IPS-18c (cell line): ENCODE results near the gene ERC2.

ENCODE experiments used
- H3K4me3 ChIP-seq: 2 replicates; pipeline ENCODE4 v1.7.0; 2013; ENCODE audit warnings: low read depth, mild to moderate bottlenecking, low read length, moderate library complexity; ENCODE audit not compliant: insufficient read depth
- H3K9me3 ChIP-seq: one replicate; pipeline ENCODE4 v1.6.1; 2013; ENCODE audit warnings: mild to moderate bottlenecking, low read length, moderate library complexity; ENCODE audit not compliant: control insufficient read depth, insufficient read depth

Gene ERC2

DNA sequence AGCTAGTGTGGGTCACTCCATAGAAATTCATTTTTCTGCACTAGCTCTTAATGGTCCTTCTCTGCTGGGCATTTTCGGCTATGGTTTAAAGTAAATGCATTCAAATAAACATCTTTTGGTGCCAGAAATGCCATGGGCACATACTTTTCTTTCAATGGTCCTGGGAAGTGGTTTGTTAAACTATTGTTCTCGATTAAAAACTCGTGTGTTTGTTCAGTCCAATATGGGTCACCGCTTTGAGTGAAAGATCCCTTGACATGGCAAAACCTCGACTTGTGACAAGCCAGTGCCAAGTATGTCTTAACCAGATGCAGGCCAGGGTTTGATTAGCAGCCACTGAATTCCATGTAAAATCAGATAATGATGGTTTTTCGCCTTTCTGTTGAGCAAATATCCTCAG lies 649.3 kb downstream of the ERC2 start:
- Histone ChIP-seq H3K4me3 (no peak overlapping the region), H3K9me3 (no peaks in the 10 kb centered on the region)

GRCh38 chr3:55818485-55818884 lies 649.8 kb downstream of the ERC2 start:
- no peak overlapping the region for H3K4me3 ChIP-seq
- H3K9me3 ChIP-seq: no peaks in the 10 kb centered on the region

DNA sequence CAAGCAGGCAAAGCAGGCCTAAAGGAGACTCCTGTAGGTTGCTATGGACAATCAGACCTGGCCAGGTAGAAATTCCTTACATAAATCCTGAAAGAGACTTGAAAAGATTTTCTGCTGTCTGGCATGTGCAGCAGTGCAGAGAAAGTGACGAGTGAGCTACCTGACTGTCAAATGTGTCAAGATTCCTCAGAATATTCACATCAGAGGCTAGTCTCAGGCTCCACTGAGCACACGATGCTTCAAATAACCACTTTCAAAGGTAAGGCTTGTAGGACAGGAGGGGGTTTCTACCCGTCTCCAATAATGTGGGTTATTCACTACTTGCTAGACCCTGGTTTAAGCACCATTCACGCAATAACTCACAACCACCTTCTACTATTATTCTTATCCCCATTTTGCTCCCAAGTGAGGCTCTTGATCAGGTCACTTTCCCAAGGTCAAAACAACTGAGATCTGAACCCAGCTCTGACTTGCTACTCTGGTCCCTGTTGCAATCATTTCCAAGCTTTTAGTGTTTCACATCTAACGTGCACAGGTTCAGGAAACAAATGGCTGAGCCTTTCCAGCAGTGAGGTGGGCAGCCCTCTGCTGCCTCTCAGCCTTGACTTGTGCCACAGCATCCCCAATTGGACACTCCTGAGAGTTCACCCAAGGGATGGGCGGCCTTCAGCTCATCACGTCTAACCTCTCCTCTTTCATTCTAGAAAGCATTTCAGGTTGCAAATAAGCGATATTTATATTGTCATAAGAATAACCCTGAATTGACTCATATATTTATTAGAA lies 651.3 kb downstream of the ERC2 start:
- no peak overlapping the region for H3K4me3 ChIP-seq
- H3K9me3 ChIP-seq: no peaks in the 10 kb centered on the region

GRCh38 chr3:55815262-55815661 lies 653.0 kb downstream of the ERC2 start:
- no peak overlapping the region for H3K4me3 ChIP-seq
- H3K9me3 ChIP-seq: no peaks in the 10 kb centered on the region

DNA sequence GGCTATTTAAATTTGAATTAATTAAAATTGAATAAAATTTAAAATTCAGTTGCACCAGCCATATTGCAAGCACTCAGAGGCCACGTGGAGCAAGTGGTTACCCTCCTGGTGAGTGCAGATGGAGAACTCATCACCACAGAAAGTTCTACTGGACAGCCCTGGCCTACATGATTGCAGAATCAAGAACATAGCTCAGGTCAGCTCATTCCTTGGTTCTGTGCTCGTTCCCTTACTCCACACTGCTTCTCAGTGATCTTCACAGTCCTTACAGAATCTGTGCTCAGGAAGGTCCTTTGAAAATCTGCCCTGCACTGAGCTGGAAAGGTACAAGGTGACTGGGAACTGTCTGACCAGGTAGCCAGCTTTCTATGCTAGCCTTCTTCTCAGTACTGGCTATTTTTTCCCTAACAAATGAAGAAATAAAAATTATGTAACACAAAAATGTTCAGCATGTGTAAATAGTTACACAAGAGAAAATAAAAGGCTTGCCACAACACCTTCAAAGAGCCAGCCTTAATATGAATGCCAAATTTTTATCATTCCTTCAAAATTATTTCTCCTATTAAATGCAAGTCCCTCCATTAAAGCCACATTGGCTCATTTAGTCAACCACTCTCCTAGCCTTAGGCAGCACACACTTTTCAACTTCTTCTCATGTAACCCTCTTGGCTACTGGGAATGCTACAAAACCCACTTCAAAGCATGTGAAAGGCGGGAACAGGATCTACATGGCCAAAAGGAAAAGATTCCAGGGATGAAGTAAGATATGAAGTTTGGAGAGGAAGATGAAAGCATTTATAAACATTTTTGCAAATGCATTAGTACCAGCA lies 654.8 kb downstream of the ERC2 start:
- H3K4me3 ChIP-seq: no peak overlapping the region

DNA sequence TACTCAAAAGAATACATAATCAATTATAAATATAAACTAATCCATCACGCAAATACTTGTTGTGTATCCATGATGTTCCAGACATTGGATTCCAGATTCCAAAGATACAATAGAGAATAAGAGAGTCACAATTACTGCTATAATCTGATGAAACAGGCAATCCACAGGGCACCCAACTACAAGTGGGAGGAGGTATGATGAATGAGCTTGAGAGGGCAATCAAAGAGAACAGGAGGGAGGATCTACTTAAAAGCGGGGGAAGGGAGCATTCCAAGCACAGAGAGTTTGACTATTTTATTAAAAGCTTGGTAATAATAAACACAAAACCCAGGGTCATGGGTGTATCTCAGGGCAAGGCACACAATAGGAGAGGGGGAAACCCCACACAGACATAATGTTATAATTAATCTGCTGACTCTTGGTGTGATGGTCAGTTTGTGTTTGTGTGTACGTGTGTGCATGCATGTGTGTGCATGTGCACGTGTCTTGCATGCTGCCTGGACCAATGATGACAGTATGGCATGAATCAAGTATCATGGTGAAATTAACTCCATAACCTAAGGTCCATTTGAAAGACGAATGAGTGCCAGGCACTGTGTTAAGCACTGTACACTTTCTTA lies 655.8 kb downstream of the ERC2 start:
- H3K4me3 ChIP-seq: no peak overlapping the region
- H3K9me3 ChIP-seq: no peaks in the 10 kb centered on the region

More for the DNA sequence above, 654.8 kb downstream of the ERC2 start:
- H3K9me3 ChIP-seq: no peaks in the 10 kb centered on the region

DNA sequence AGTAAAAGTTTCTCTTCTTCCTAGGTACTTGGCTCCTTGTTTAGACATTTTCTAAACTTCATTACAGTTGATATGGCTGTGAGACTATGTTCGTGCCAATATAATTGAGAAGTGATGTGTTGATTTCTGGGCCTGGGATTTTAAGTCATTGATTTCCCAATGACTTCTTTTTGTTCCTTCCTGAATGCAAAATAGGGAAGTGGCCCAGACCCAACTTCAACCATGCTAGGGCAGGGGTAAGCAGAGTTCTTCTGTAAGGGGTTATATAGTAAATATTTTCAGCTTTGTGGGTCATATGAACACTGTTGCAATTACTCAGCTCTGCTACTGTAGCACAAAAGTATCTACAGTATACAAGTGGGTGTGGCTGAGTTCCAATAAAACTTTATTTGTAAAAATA lies 661.1 kb downstream of the ERC2 start:
- Histone ChIP-seq H3K9me3 (no peaks in the 10 kb centered on the region), H3K4me3 (no peak overlapping the region)

GRCh38 chr3:55805169-55805568 lies 663.1 kb downstream of the ERC2 start:
- Histone ChIP-seq H3K9me3 (no peaks in the 10 kb centered on the region), H3K4me3 (no peak overlapping the region)

DNA sequence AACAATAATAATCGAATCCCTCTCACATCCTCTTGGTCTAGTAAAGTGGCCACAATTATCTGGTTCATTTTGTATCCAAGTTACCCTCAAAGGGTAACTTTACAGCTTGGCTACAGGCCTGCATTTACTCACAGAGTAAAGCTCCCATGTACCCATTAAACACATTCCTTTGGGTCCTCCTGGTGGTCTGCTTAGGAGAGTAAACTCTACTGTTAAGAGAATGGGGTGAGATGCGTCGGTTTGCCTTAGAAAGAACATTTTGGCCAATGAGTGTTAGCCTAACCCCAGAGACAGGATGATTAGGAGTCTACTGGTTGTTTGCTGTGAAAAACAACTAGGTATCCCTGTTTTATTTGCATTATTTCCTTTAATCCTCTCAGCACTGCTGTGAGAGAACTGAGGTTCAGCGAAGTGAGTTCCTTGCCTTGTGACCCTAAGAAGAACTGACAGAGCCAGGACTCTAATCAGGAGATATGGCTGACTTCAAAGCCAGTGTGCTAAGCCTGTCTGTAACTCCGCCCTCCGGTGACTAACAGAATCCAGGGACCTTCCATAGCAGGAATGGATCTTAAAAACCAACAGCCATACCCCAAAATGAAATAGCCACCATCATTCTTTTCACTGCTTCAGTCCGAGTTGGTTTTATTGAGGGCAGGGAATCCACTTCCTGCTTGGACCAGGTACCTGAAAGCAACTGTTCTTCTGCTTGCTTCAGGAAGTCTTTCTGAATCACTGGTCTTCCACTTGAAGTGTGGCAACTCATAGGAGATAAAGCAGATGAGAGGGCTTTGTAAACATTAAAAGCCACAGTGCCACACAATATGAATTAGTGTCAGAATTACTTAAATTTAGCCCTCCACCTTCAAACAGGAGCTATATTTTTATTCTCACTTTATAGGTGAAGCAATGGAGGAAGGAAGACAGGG lies 663.8 kb downstream of the ERC2 start:
- no peaks in the 10 kb centered on the region for H3K9me3 ChIP-seq

GRCh38 chr3:55802816-55803215 lies 665.5 kb downstream of the ERC2 start:
- no peak overlapping the region for H3K4me3 ChIP-seq

More for the DNA sequence above, 663.8 kb downstream of the ERC2 start:
- no peak overlapping the region for H3K4me3 ChIP-seq

GRCh38 chr3:55801676-55802075 lies 666.6 kb downstream of the ERC2 start:
- Histone ChIP-seq H3K4me3 (no peak overlapping the region), H3K9me3 (no peaks in the 10 kb centered on the region)

More at GRCh38 chr3:55802816-55803215, 665.5 kb downstream of the ERC2 start:
- no peaks in the 10 kb centered on the region for H3K9me3 ChIP-seq

GRCh38 chr3:55801068-55801467 lies 667.2 kb downstream of the ERC2 start:
- no peak overlapping the region for H3K4me3 ChIP-seq
- peaks cover 1% of the 10 kb centered on the region for H3K9me3 ChIP-seq

GRCh38 chr3:55797775-55798174 lies 670.5 kb downstream of the ERC2 start:
- H3K9me3 ChIP-seq: peaks cover 2% of the 10 kb centered on the region
- no peak overlapping the region for H3K4me3 ChIP-seq

DNA sequence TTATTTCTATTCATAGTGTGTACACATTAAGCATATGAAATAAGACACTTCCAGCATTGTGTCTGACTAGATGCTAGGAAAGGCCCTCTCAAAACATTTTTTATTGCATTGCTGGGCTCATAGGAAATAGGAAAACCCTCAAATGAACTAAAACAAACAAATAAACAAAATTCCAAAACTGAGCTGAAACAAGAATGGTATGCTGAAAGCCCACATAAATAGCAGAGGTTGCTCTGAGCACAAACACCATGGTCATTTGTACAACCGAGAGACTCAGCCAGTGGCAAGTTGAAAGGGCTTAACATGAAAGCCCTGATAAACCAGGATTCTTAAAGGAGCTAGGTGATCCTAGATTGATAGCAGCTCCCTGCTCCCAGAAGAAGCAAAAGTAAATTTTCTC lies 671.2 kb downstream of the ERC2 start:
- peaks cover 2% of the 10 kb centered on the region for H3K9me3 ChIP-seq
- H3K4me3 ChIP-seq: no peak overlapping the region

DNA sequence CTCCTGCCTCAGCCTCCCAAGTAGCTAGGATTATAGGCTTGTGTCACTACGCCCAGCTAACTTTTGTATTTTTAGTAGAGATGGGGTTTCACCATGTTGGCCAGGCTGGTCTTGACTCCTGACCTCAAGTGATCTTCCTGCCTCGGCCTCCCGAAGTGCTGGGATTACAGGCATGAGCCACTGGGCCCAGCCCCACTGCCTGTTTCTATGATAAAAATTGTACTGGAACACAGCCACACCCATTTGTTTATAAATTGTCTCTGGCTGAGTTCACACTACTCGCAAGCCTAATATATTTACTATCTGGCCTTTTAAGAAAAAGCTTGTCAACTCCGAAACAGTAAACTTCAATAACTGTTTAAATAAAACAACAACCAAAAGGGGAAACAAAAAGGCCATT lies 671.7 kb downstream of the ERC2 start:
- H3K4me3 ChIP-seq: no peak overlapping the region
- H3K9me3 ChIP-seq: peaks cover 2% of the 10 kb centered on the region

- no peak overlapping the region for H3K4me3 ChIP-seq
- peaks cover 2% of the 10 kb centered on the region for H3K9me3 ChIP-seq
These were observed 672.5 kb downstream of the ERC2 start for GRCh38 chr3:55795746-55796145.

DNA sequence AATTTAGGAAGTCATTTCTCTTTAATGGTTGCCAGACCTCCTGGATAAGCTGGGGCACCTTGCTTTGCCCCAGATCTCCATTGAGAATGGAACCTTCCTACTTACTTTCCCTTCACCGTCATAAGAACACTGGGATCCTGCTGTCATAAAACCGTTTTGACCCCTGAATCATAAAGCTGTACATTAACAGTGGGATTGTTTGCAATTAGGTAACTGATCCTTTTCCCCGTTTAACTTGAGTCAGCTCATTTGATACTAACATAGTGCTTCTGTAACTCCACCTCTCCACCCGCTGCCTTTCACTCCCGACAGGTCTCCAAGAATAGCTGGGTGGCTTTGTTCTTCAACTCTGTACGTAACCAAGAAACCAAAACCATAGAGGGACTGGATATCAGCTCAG lies 673.0 kb downstream of the ERC2 start:
- peaks cover 2% of the 10 kb centered on the region for H3K9me3 ChIP-seq

More for the DNA sequence above, 673.0 kb downstream of the ERC2 start:
- no peak overlapping the region for H3K4me3 ChIP-seq
